GM12874 (cell line): ENCODE data around the gene TCFL5.
A peak's percentile ranks its signal among the peaks of the same experiment; 100 is the strongest.

ENCODE experiments used
- TF ChIP-seq, protein P1 (sequence below): IDR thresholded peaks from 2 replicates; pipeline ENCODE4 v1.5.1; 2011; ENCODE audit warnings: low read depth, mild to moderate bottlenecking, control low read depth, low read length, moderate library complexity; ENCODE audit not compliant: insufficient read depth

The TCFL5 gene

DNA sequence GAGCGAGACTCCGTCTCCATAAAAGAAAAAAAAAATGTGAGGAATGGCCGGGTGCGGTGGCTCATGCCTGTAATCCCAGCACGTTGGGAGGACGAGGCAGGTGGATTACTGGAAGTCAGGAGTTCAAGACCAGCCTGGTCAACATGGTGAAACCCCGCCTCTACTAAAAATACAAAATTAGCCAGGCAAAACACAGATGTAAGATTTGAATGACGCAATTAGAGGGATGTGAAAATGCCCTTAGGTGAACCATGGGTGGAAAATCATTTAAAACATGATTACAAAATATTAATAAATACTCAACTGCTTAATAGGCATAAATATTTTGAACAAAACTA is 23.9 kb downstream of the TCFL5 start:
- TF ChIP-seq, protein P1, sequence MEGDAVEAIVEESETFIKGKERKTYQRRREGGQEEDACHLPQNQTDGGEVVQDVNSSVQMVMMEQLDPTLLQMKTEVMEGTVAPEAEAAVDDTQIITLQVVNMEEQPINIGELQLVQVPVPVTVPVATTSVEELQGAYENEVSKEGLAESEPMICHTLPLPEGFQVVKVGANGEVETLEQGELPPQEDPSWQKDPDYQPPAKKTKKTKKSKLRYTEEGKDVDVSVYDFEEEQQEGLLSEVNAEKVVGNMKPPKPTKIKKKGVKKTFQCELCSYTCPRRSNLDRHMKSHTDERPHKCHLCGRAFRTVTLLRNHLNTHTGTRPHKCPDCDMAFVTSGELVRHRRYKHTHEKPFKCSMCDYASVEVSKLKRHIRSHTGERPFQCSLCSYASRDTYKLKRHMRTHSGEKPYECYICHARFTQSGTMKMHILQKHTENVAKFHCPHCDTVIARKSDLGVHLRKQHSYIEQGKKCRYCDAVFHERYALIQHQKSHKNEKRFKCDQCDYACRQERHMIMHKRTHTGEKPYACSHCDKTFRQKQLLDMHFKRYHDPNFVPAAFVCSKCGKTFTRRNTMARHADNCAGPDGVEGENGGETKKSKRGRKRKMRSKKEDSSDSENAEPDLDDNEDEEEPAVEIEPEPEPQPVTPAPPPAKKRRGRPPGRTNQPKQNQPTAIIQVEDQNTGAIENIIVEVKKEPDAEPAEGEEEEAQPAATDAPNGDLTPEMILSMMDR = no peak

DNA sequence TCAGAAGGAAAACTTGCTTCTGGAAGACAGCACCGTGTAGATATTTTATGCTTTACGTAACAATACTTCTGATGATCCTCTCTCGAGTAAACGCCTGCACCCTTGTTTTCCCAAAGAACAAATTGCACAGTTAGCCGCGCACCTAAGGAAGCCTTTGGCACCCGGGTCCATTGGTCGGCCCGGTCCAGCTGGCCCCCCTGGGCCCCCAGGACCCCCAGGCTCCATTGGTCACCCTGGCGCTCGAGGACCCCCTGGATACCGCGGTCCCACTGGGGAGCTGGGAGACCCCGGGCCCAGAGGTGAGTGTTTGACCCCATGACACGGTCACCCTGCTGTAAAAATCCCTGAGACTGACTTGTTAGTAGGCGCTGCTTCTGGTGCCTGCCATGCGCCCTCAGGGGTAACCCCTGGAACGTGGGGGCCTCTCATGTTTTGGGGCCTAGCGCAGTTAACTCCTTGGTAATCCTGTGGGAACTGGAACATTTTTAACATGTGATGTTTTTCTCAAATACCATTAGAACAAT is 24.6 kb downstream of the TCFL5 start:
- TF ChIP-seq, protein P1 = no peak

GRCh38 chr20:62835931-62836861 is 25.4 kb downstream of the TCFL5 start:
- TF ChIP-seq, protein P1 = no peak

DNA sequence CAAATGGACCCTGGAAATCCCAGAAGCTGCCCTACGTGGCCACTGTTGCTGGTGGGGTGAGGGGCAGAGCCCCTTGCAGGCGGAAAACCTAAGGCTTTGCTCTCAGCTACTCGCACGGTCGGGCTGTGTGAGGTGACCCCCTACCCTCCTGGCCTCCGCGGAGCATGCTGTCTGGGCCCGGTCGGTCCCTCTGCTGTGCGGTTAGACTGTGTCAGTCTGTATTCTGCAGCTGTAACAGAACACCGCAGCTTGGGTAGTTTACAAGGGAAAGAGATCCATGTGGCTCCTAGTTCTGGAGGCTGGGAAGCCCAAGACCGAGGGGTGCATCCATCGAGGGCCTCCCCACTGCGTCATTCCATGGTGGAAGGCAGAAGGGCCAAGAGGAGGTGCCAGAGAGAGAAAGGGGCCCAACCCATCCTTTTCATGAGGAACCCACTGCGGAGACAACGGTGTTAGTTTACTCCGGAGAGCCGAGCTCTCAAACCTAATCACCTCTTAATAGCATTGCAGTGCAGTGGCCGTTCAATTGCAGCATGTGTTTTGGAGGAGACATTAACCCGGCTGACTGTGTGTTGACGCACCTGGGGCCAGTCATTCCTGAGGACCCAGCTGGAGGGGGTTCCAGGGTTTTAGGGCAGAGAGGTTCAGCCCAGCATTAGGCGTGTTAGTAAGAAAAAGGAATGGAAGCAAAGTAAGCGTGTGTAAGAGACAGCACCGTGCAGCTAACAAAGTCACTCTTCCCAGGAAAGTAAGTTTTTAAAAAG is 26.5 kb downstream of the TCFL5 start:
- TF ChIP-seq, protein P1 = no peak

DNA sequence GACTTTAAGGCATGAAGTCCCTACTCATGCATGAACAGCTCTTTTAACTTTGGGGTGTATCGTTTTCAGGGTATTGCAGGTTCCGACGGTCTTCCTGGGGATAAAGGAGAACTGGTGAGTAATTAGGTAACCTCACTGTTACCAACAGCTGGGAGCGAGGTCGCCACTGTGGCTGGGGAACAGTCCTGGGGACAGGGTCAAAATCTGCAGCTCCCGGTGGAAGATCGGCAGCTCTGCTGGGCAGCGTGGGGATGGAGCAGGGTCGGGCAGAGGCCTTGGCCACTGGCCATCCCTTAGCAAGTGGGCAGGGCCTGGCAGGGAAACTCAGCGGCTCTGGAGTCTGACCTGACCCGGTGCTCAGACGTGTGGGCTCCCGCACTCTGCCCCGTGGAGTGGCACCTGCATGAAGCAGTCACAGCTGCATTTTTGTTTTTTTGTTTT is 28.7 kb downstream of the TCFL5 start:
- TF ChIP-seq, protein P1 = no peak

- TF ChIP-seq, protein P1 = peak; percentile 20; the same call in 1 of the 2 replicates
Observed at GRCh38 chr20:62832212-62832922, 29.3 kb downstream of the TCFL5 start.

GRCh38 chr20:62831854-62832211 is 29.8 kb downstream of the TCFL5 start:
- TF ChIP-seq, protein P1 = no peak
